AG04449 (cell line): ENCODE data around the gene ZNF205.

Source experiments
- CTCF ChIA-PET: fragments of 350-600 bp; formaldehyde crosslinking; extraction: SDS; loops from one replicate; lab custom pipeline; 2021; ENCODE audit warnings: antibody characterized with exemption; lab: Yijun Ruan, JAX
- POLR2A ChIA-PET: fragments of 400-600, 350-600 bp; formaldehyde crosslinking; extraction: SDS; loops from one replicate; lab custom pipeline; 2020; ENCODE audit warnings: antibody characterized with exemption, inconsistent platforms; lab: Yijun Ruan, JAX
- DNase-seq: peaks from one replicate; pipeline ENCODE4 v3.0.0-alpha.2; 2010; ENCODE audit warnings: low read depth, low spot score
- H3K4me3 ChIP-seq: 2 replicates; pipeline ENCODE4 v1.5.1; 2011; ENCODE audit warnings: low read depth, mild to moderate bottlenecking, control low read depth, low read length
- CTCF ChIP-seq: IDR thresholded peaks from one replicate; pipeline ENCODE4 v1.5.1; 2011; ENCODE audit warnings: mild to moderate bottlenecking, moderate library complexity, low read length, control low read depth, inconsistent platforms; ENCODE audit not compliant: insufficient read depth; ENCODE audit errors: missing control alignments

Gene ZNF205

GRCh38 chr16:3119701-3120408, 7.5 kb downstream of the ZNF205 start:
- POLR2A ChIA-PET = no interaction called here

GRCh38 chr16:3120435-3120834, 8.0 kb downstream of the ZNF205 start:
- TF ChIP-seq CTCF = no peak
- ChIA-PET CTCF (interaction anchor here (1.2 to 5.5 kb wide), 2 partner anchors 9 to 12 kb away, joined by 4 to 57 read pairs; no protein-coding TSS in a partner anchor), POLR2A (no interaction called here)
- no peak for DNase-seq
- H3K4me3 ChIP-seq = no peak overlapping the region

More at GRCh38 chr16:3119701-3120408, 7.5 kb downstream of the ZNF205 start:
- no peak for TF ChIP-seq CTCF
- no peak for DNase-seq
- CTCF ChIA-PET = interaction anchor here (1.6 to 5.5 kb wide), 2 partner anchors 9 to 60 kb away, joined by 4 to 57 read pairs; no protein-coding TSS in a partner anchor
- no peak overlapping the region for H3K4me3 ChIP-seq

GRCh38 chr16:3121851-3122467, 9.6 kb downstream of the ZNF205 start:
- ChIA-PET POLR2A (interaction anchor here (1.0 to 1.1 kb wide), 2 partner anchors 9 to 28 kb away, joined by 3 read pairs; partner anchors contain the start of gene ZNF205), CTCF (interaction anchor here (1.4 to 5.5 kb wide), 6 partner anchors 7 to 62 kb away, joined by 4 to 57 read pairs (median 8); partner anchors contain the start of gene ZNF213)
- H3K4me3 ChIP-seq = no peak overlapping the region
- no peak for DNase-seq
- TF ChIP-seq CTCF = no peak

GRCh38 chr16:3122926-3123570, 10.7 kb downstream of the ZNF205 start:
- ChIA-PET POLR2A (interaction anchor here (0.6 kb wide), 1 partner anchor 9 kb away, joined by 3 read pairs; no protein-coding TSS in a partner anchor), CTCF (interaction anchor here (0.8 to 2.0 kb wide), 8 partner anchors 9 to 94 kb away, joined by 3 to 16 read pairs (median 4); partner anchors contain the start of genes ZNF205 and ZNF213)
- no peak overlapping the region for H3K4me3 ChIP-seq
- DNase-seq = no peak
- TF ChIP-seq CTCF = no peak

GRCh38 chr16:3123986-3124886, 11.8 kb downstream of the ZNF205 start:
- peak overlapping the region; percentile 85 for H3K4me3 ChIP-seq
- TF ChIP-seq CTCF = peak; percentile 20
- ChIA-PET POLR2A (interaction anchor here (1.0 to 1.9 kb wide), 2 partner anchors 11 to 101 kb away, joined by 3 to 7 read pairs; partner anchors contain the start of gene ZNF213), CTCF (interaction anchor here (1.0 to 9.4 kb wide), 4 partner anchors 10 to 93 kb away, joined by 3 to 169 read pairs (median 50); partner anchors contain the start of gene ZNF213)
- peak; percentile 29 for DNase-seq
